Activated CD4-positive, alpha-beta T cell treated with anti-CD3 and anti-CD28 coated beads for 4 hours (primary cell): ENCODE measurements around the gene SPRED1.

ENCODE experiments used
- DNase-seq, 2 donors: peaks; one replicate each; pipeline ENCODE4 v3.0.0-alpha.2; 2020

SPRED1 gene

GRCh38 chr15:38369936-38370478 is 117.4 kb downstream of the SPRED1 start:
- DNase-seq = no peak

GRCh38 chr15:38373016-38373415 is 120.4 kb downstream of the SPRED1 start:
- no peak for DNase-seq

- no peak for DNase-seq
Measured at GRCh38 chr15:38374029-38374428, 121.4 kb downstream of the SPRED1 start.

GRCh38 chr15:38374556-38374955 is 121.9 kb downstream of the SPRED1 start:
- DNase-seq = no peak

GRCh38 chr15:38376081-38376480 is 123.4 kb downstream of the SPRED1 start:
- no peak for DNase-seq

- no peak for DNase-seq
Measured at GRCh38 chr15:38377636-38378035, 125.0 kb downstream of the SPRED1 start.

- no peak for DNase-seq
Measured at GRCh38 chr15:38378161-38378560, 125.5 kb downstream of the SPRED1 start.

- peak; percentile 33 to 62 for DNase-seq
Measured at GRCh38 chr15:38389924-38390542, 137.4 kb downstream of the SPRED1 start.

GRCh38 chr15:38391191-38391590 is 138.6 kb downstream of the SPRED1 start:
- no peak for DNase-seq

GRCh38 chr15:38398134-38398533 is 145.5 kb downstream of the SPRED1 start:
- no peak for DNase-seq

GRCh38 chr15:38401106-38401505 is 148.5 kb downstream of the SPRED1 start:
- DNase-seq = no peak

GRCh38 chr15:38401701-38402100 is 149.1 kb downstream of the SPRED1 start:
- no peak for DNase-seq

- DNase-seq = no peak
Measured at GRCh38 chr15:38406436-38406835, 153.8 kb downstream of the SPRED1 start.
